Mucosa of descending colon (tissue), 3 donors: Measurements from ENCODE around the gene GRAMD1A. TPM values are rescaled to one million over a fixed set of nuclear protein-coding genes. Genes with fewer than 3 reads are reported as not detected.

Source experiments
- ATAC-seq: fragments of 200-7000 bp; cut with Tn5 transposase; one replicate; pipeline ENCODE4 v1.9.1; 2020; ENCODE audit warnings: mild to moderate bottlenecking, moderate library complexity
- DNase-seq, 3 donors: peaks; one replicate each; pipeline ENCODE4 v3.0.0-alpha.2; 2020
- H3K36me3 ChIP-seq: fragments of 200-600 bp; one replicate; pipeline ENCODE4 v1.8.0; 2021; ENCODE audit warnings: low read depth, mild to moderate bottlenecking
- H3K4me1 ChIP-seq: fragments of 200-600 bp; one replicate; pipeline ENCODE4 v1.8.0; 2021; ENCODE audit warnings: low read depth, mild to moderate bottlenecking
- H3K4me3 ChIP-seq: fragments of 200-600 bp; one replicate; pipeline ENCODE4 v1.8.0; 2021; ENCODE audit warnings: mild to moderate bottlenecking
- H3K9me3 ChIP-seq: fragments of 200-600 bp; one replicate; pipeline ENCODE4 v1.8.0; 2021; ENCODE audit warnings: mild to moderate bottlenecking
- intact Hi-C, 2 donors: fragments of 100-400 bp; cut with DNase I in 1 of 2; cut with micrococcal nuclease in 1 of 2; formaldehyde crosslinking; loops; one replicate each; pipeline versions ENCODE4 v1.11.0 to v1.11.1; 2022; cut with DNase I, micrococcal nuclease
- total RNA-seq, 3 donors: library from RNA; stranded (reverse); fragmentation: NEBNext Ultra II Directional in 2 of 3; extraction: Animal tissue kit (Norgen Biotek cat#: 25700) in 2 of 3; gene quantifications; one replicate each; pipeline versions ENCODE4 v1.2.1 to v1.2.4, GENCODE V29; 2021 to 2023
- TF ChIP-seq, protein P1 (sequence below): fragments of 200-600 bp; IDR thresholded peaks from one replicate; pipeline ENCODE4 v1.8.0; 2022; ENCODE audit warnings: antibody characterized with exemption, mild to moderate bottlenecking
- donor health status: DM: no; HTN: no; CAD: no; lungs with moderate emphysema.
- donor health status: DM: no; HTN: no; CAD: no.
- donor health status: DM: no; HTN: yes; CAD: no.

The GRAMD1A gene
- total RNA-seq, 3 donors from 2014 or later = 32.5 to 53.1 (median 33.8) TPM

DNA sequence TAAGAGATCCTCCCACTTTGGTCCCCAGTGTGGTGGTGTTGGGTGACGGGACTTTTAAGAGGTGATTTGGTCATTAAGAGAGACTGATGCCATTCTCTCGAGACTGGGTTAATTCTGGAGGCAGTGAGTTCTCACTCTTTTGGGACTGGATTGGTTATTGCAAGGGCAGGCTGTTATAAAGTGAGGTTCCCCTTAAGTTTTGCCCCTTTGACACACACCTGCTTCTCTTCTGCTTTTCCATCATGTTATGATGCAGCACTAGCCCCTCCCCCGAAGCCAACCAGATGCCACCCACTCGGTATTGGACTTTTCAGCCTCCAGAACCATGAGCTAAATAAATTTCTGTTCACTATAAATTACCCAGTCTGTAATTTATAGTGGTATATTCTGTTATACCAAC is 16.3 kb upstream of the GRAMD1A start:
- intact Hi-C loops = no loop called here
- Histone ChIP-seq H3K4me3 (no peak overlapping the region), H3K4me1 (no peaks in the 10 kb centered on the region), H3K36me3 (no peaks in the 10 kb centered on the region), H3K9me3 (no peaks in the 10 kb centered on the region)
- ATAC-seq = no peak
- DNase-seq = no peak
- TF ChIP-seq, protein P1, sequence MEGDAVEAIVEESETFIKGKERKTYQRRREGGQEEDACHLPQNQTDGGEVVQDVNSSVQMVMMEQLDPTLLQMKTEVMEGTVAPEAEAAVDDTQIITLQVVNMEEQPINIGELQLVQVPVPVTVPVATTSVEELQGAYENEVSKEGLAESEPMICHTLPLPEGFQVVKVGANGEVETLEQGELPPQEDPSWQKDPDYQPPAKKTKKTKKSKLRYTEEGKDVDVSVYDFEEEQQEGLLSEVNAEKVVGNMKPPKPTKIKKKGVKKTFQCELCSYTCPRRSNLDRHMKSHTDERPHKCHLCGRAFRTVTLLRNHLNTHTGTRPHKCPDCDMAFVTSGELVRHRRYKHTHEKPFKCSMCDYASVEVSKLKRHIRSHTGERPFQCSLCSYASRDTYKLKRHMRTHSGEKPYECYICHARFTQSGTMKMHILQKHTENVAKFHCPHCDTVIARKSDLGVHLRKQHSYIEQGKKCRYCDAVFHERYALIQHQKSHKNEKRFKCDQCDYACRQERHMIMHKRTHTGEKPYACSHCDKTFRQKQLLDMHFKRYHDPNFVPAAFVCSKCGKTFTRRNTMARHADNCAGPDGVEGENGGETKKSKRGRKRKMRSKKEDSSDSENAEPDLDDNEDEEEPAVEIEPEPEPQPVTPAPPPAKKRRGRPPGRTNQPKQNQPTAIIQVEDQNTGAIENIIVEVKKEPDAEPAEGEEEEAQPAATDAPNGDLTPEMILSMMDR = no peak

- DNase-seq (no peak), ATAC-seq (no peak)
- Histone ChIP-seq H3K36me3 (no peaks in the 10 kb centered on the region), H3K4me3 (no peak overlapping the region), H3K4me1 (no peaks in the 10 kb centered on the region), H3K9me3 (no peaks in the 10 kb centered on the region)
- intact Hi-C loops = no loop called here
- TF ChIP-seq, protein P1 = no peak
These were observed 15.8 kb upstream of the GRAMD1A start for GRCh38 chr19:34984287-34984686.

- ATAC-seq (peak; percentile 77), DNase-seq (peak in 1 of 3 donors; percentile 38)
- TF ChIP-seq, protein P1 = no peak
- intact Hi-C loops = no loop called here
- H3K4me3 ChIP-seq = no peak overlapping the region
- no peaks in the 10 kb centered on the region for H3K9me3 ChIP-seq
- H3K36me3 ChIP-seq = no peaks in the 10 kb centered on the region
- H3K4me1 ChIP-seq = no peaks in the 10 kb centered on the region
These were observed 14.7 kb upstream of the GRAMD1A start for GRCh38 chr19:34985249-34986022.

GRCh38 chr19:34988119-34988518 is 12.0 kb upstream of the GRAMD1A start:
- Histone ChIP-seq H3K4me1 (no peaks in the 10 kb centered on the region), H3K4me3 (no peak overlapping the region), H3K9me3 (no peaks in the 10 kb centered on the region), H3K36me3 (no peaks in the 10 kb centered on the region)
- ATAC-seq (no peak), DNase-seq (no peak)
- intact Hi-C loops = no loop called here
- TF ChIP-seq, protein P1 = no peak

- intact Hi-C loops = no loop called here
- no peak overlapping the region for H3K4me3 ChIP-seq
- DNase-seq = no peak
- TF ChIP-seq, protein P1 = no peak
- no peak for ATAC-seq
- no peaks in the 10 kb centered on the region for H3K36me3 ChIP-seq
- no peaks in the 10 kb centered on the region for H3K9me3 ChIP-seq
- peaks cover 2% of the 10 kb centered on the region for H3K4me1 ChIP-seq
These were observed 10.8 kb upstream of the GRAMD1A start for GRCh38 chr19:34989298-34989697.
